ENCODE measurements around the gene LIPE. TPM values are rescaled to one million over a fixed set of nuclear protein-coding genes. Genes with fewer than 3 reads are reported as not detected.

LIPE gene
- not detected in 2 replicates for polyA plus RNA-seq

GRCh38 chr19:42427313-42427712, at the start of gene LIPE:
LIPE (minus strand) TSS chr19:42427388; CDS start chr19:42427149, 239 bp downstream.

GRCh38 chr19:42442833-42443232, 15.6 kb upstream of the LIPE start, which contains the start of gene CXCL17:
CXCL17 (minus strand) TSS chr19:42442946; CDS start chr19:42442832, 114 bp downstream.

GRCh38 chr19:42389899-42390298, 37.3 kb downstream of the LIPE start, which contains the start of gene CNFN:
CNFN (minus strand) TSS chr19:42390297; CDS start chr19:42389037, 1,260 bp downstream.

Other genes with a start within 250 kb of the LIPE start
- 7.2 and 13.2 TPM in 2 replicates for gene DEDD2, start 209.7 kb downstream of the LIPE start, polyA plus RNA-seq
- 0.23 and 0.84 TPM in 2 replicates for gene ZNF526, start 207.1 kb downstream of the LIPE start, polyA plus RNA-seq
- 5.4 and 7.3 TPM in 2 replicates for gene GSK3A, start 184.8 kb downstream of the LIPE start, polyA plus RNA-seq
- not detected in 2 replicates for gene ERF, start 172.3 kb downstream of the LIPE start, polyA plus RNA-seq
- gene CIC, start 158.1 kb downstream of the LIPE start, polyA plus RNA-seq = 0.52 and 0.62 TPM in 2 replicates
- not detected in 2 replicates for gene PRR19, start 125.3 kb downstream of the LIPE start, polyA plus RNA-seq
- gene PAFAH1B3, start 124.8 kb downstream of the LIPE start, polyA plus RNA-seq = 18.3 and 25.0 TPM in 2 replicates
- gene TMEM145, start 114.1 kb downstream of the LIPE start, polyA plus RNA-seq = 7.7 and 7.8 TPM in 2 replicates
- 1.2 and 2.8 TPM in 2 replicates for gene MEGF8, start 101.8 kb downstream of the LIPE start, polyA plus RNA-seq
- gene CNFN, start 37.1 kb downstream of the LIPE start, polyA plus RNA-seq = 10.5 and 29.7 TPM in 2 replicates
- not detected in 2 replicates for gene CXCL17, start 15.6 kb upstream of the LIPE start, polyA plus RNA-seq
- gene CEACAM1, start 101.1 kb upstream of the LIPE start, polyA plus RNA-seq = 0.32 TPM in 1 of 2 replicates, not detected in the other
- 0.27 and 1.6 TPM in 2 replicates for gene CEACAM8, start 167.5 kb upstream of the LIPE start, polyA plus RNA-seq